AG09319 (cell line): ENCODE results near the gene TSPAN18.

Experiments used
- DNase-seq: peaks from one replicate; pipeline ENCODE4 v3.0.0-alpha.2; 2010; ENCODE audit warnings: low read depth; ENCODE audit errors: extremely low read depth
- TF ChIP-seq, protein P1 (sequence below): IDR thresholded peaks from 2 replicates; pipeline ENCODE4 v1.5.1; 2011; ENCODE audit warnings: low read depth, mild to moderate bottlenecking, inconsistent platforms, low read length, moderate library complexity

The TSPAN18 gene

DNA sequence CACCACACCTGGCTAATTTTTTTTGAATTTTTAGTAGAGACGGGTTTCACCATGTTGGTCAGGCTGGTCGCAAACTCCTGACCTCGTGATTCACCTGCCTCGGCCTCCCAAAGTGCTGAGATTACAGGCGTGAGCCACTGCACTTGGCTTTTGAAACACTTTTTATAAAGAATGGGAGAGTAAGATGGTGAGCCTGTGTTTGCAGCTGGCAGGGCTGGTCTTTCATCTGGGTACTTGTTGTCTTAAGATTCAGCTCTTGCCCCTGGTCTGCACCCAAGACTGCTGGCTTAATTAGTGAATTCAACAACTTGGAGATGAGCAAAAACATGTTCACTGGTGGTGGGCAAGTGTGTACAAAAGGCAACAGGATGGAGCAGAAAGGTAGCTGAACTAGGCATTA lies 4.0 kb downstream of the TSPAN18 start:
- no peak for DNase-seq
- TF ChIP-seq, protein P1, sequence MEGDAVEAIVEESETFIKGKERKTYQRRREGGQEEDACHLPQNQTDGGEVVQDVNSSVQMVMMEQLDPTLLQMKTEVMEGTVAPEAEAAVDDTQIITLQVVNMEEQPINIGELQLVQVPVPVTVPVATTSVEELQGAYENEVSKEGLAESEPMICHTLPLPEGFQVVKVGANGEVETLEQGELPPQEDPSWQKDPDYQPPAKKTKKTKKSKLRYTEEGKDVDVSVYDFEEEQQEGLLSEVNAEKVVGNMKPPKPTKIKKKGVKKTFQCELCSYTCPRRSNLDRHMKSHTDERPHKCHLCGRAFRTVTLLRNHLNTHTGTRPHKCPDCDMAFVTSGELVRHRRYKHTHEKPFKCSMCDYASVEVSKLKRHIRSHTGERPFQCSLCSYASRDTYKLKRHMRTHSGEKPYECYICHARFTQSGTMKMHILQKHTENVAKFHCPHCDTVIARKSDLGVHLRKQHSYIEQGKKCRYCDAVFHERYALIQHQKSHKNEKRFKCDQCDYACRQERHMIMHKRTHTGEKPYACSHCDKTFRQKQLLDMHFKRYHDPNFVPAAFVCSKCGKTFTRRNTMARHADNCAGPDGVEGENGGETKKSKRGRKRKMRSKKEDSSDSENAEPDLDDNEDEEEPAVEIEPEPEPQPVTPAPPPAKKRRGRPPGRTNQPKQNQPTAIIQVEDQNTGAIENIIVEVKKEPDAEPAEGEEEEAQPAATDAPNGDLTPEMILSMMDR: no peak

DNA sequence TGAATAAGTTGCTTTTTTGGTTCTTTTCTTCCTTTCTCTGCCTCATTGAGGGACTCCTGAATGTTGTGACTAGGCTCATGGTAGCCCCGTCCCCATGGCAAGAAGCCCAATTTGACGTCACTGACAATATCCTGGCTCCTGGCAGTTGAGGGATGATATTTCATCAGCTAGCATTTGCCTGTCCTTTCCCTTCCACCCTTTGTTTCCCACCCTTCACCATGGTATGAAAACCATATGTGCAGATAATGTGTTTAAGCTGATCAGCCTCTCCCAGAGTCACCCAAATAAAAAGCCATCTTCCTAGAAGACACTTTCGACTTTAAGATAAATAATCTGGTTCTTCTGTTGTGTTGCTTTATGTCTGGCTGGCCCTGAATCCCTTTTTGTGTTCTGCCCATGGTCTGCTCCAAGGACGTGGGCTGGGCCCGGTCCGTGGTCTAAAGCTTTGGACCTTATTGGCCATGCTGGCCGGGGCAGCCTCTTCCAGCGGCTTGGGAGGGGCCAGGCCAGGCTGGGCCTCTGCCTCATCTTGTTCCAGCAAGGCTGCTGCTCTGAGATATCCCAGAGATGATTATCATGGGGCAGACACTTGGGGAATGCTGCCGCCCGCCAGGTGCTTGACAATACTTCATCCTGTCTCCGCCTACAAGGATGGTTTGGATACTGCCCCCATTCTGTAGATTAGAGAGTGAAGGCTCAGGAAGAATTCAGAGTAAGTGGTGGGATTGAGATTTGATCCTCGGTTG lies 5.1 kb downstream of the TSPAN18 start:
- no peak for DNase-seq
- TF ChIP-seq, protein P1: no peak

DNA sequence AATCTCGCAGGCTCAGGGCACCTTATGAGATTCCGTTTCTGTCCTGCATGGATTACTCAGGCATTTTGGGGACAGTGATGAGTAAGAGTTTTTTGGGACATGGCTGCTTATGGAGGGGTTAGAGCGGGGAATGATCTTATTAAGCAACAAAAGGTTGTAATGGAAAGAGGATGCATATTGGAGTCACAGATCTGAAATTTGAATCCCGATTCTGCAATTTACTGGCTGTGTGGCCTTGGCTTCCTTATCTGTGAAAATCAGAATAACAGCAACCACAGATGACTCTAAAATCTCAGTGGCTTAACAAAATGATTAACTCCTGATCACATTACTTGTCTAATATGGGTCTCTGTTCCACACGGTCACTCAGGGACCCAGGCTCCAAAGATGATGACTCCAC lies 5.8 kb downstream of the TSPAN18 start:
- TF ChIP-seq, protein P1: no peak
- DNase-seq: no peak

DNA sequence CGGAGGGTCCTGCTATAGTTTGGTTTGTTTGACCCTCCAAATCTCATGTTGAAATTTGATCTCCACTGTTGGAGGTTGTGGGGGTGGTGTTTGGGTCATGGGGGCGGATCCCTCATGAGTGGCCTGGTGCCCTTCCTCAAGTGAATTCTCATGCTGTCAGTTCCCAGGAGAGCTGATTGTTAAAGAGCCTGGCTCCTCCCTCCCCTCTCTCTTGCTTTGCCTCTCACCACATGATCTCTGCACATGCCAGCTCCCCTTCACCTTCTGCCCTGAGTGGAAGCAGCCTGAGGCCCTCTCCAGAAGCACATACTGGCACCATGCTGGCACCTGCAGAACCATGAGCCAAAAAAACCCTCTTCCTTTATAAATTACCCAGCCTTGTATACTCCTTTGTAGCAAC lies 7.1 kb downstream of the TSPAN18 start:
- DNase-seq: no peak
- TF ChIP-seq, protein P1: no peak

DNA sequence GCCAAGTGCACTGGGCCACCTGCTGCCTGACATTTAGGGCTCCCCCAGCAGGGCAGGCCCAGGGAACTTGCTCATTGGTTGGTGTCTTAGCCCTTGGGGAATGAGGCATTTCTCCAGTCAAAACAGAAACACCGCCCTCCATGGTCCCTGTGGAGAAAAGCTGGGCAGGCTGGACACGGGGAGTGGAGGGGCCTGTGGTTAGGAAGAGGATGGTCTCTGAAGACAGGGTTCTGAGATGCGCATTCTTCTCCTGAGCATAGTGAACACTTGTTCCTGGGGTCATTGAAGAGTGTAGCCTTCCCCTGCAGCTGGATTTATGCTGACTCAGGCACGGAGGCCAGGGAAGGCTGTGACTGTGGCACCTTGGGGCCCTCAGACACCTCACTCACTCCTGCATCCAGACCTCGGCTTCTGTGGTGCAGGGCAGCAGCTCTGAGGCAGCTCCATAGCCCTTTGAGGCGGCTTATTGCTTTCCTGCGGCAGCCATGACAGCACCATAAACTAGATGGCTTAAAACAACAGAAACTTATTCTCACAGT lies 8.2 kb downstream of the TSPAN18 start:
- no peak for DNase-seq
- TF ChIP-seq, protein P1: no peak

DNA sequence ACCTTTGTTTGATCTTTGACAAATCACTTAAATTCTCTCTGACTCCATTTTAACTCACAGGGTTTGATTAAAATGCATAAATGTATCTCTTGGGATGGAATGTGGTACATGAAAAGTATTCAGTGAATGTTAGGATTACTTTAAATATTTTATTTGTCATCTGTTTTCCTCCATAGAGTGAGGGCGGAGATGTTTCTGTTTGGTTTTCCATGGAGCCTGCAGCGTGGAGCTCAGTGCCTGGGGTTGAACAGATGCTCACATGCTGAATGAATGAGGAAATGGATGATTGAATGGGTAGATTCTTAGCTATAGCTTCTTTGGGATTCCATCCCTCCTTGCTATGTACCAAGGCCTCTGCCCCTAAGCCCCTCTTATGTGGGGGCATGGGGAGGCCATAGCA lies 10.0 kb downstream of the TSPAN18 start:
- DNase-seq: no peak
- TF ChIP-seq, protein P1: no peak

DNA sequence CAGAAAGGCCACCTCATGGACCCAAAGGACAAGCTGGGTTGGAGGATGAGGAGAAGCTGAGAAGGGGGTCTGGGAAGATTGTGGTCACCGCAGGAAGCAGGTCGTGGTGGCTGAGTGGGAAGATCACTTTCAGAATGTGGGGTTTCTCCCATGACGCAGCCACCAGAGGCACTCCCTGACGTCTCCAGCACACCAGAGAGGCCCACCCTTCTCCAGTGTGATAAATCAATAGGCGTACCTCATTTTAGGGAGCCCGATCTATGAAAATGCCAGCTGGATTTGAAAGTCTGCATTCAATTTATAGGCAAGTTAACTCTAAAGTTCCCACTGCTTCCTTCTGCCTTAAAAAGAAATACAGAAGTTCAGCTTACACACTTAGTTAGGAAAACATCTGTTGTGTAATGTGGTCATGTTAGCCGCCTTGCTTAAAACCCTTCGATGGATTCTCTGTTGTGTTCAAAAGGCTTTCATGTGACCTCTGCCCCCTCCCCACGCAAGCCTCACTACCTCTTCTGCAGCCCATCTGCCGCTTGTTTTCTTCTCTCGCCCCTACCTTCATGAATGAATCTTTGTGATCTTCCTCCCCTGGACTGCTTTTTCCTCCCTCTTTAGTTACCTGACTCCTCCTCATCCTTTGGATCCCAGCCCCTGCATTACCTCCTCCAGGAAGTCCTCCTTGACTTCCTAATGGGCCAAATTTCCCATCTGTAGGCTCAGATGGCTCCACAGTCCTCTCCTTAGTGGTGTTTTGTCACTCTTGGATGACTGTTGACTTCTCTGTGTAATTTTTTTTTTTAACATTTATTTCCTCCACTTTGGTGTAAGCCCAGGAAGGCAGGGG lies 10.7 kb downstream of the TSPAN18 start:
- DNase-seq: no peak
- TF ChIP-seq, protein P1: no peak
